GM18502 (cell line): ENCODE measurements around the gene N4BP2L2.

Experiments
- ATAC-seq: cut with Tn5 transposase; IDR thresholded peaks from one replicate; pipeline ENCODE4 v1.9.1; 2021; ENCODE audit warnings: mild to moderate bottlenecking; ENCODE audit not compliant: unreplicated experiment, poor library complexity

Gene N4BP2L2

GRCh38 chr13:32535115-32535514, 3.5 kb downstream of the N4BP2L2 start:
- no peak for ATAC-seq

- peak; percentile 76 for ATAC-seq
These were observed 7.7 kb downstream of the N4BP2L2 start for GRCh38 chr13:32530841-32531253.

GRCh38 chr13:32528358-32528757, 10.2 kb downstream of the N4BP2L2 start:
- no peak for ATAC-seq

- ATAC-seq, result no peak
These were observed 11.4 kb downstream of the N4BP2L2 start for GRCh38 chr13:32527151-32527550.

- ATAC-seq, result no peak
These were observed 12.8 kb downstream of the N4BP2L2 start for GRCh38 chr13:32525766-32526165.

GRCh38 chr13:32515246-32515645, 23.3 kb downstream of the N4BP2L2 start:
- no peak for ATAC-seq

GRCh38 chr13:32511482-32511881, 27.1 kb downstream of the N4BP2L2 start:
- ATAC-seq, result no peak

GRCh38 chr13:32504876-32505275, 33.7 kb downstream of the N4BP2L2 start:
- ATAC-seq, result no peak

- ATAC-seq, result no peak
These were observed 34.3 kb downstream of the N4BP2L2 start for GRCh38 chr13:32504263-32504662.

- ATAC-seq, result no peak
These were observed 34.9 kb downstream of the N4BP2L2 start for GRCh38 chr13:32503727-32504126.

GRCh38 chr13:32501064-32501463, 37.5 kb downstream of the N4BP2L2 start:
- ATAC-seq, result no peak

- no peak for ATAC-seq
These were observed 38.9 kb downstream of the N4BP2L2 start for GRCh38 chr13:32499538-32500210.

- no peak for ATAC-seq
These were observed 41.0 kb downstream of the N4BP2L2 start for GRCh38 chr13:32497589-32497988.

- ATAC-seq, result no peak
These were observed 41.9 kb downstream of the N4BP2L2 start for GRCh38 chr13:32496599-32497160.

GRCh38 chr13:32495841-32496240, 42.8 kb downstream of the N4BP2L2 start:
- no peak for ATAC-seq

GRCh38 chr13:32495429-32495828, 43.2 kb downstream of the N4BP2L2 start:
- ATAC-seq, result no peak

- ATAC-seq, result no peak
These were observed 47.6 kb downstream of the N4BP2L2 start for GRCh38 chr13:32491028-32491427.

GRCh38 chr13:32476892-32477291, 61.7 kb downstream of the N4BP2L2 start:
- no peak for ATAC-seq

GRCh38 chr13:32476021-32476731, 62.4 kb downstream of the N4BP2L2 start:
- ATAC-seq, result no peak

GRCh38 chr13:32474999-32475792, 63.4 kb downstream of the N4BP2L2 start:
- ATAC-seq, result no peak

GRCh38 chr13:32473650-32474049, 64.9 kb downstream of the N4BP2L2 start:
- ATAC-seq, result no peak
